ENCODE results near the gene BFSP1. TPM values are rescaled to one million over a fixed set of nuclear protein-coding genes. Genes with fewer than 3 reads are reported as not detected.

The BFSP1 gene
- total RNA-seq, 1 experiment from 2014 or later = 0.94 TPM

DNA sequence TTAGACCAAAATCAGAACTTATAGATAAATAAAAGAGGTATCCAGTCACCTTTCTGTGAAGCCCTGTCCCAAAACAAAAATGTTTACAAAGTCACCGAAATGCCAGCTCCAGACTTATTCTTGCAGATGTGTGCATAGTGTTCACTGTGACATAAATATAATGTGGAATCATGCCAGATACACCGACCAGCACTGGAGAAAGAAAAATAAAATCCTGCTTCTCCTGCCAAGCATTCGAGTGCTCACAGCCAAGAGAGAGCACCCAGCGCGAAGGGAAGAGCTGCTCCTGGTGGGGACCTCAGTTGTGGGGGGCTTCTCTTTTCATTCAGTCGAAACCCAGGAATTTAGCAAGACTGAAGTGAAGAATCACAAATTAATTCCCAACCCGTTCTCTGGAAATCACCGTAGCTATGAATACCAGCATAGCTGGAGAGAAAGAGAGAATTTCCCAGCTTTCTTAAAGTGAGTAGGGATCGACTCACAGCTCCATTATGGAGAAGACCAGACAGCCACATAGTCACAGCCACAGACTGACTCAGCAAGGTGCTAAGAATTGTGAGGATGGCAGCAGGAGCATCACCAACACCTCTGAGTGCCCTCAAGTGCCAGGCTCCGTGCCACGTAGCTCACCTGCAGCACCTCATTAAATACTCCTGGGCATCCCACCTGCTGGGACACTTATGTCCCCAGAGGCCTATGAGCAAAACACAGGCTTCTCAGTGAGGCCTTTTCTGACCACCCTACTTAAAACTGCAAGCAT is 33.2 kb downstream of the BFSP1 start:
- CTCF ChIA-PET = no interaction called here
- H3K27ac Mint-ChIP-seq (ENCODE audit: unreplicated experiment) = no peak overlapping the region
- H3K9me3 Mint-ChIP-seq (ENCODE audit: low read depth, unreplicated experiment) = no peaks in the 10 kb centered on the region
- H3K27me3 Mint-ChIP-seq (ENCODE audit: unreplicated experiment) = peaks cover 8% of the 10 kb centered on the region
- DNase-seq = no peak
- no TSS peak for BruUV-seq (replicated peaks)
- no peak overlapping the region for H3K4me3 Mint-ChIP-seq (ENCODE audit: low read depth, unreplicated experiment)
- H3K36me3 Mint-ChIP-seq (ENCODE audit: insufficient read depth, unreplicated experiment) = no peaks in the 10 kb centered on the region
- TF ChIP-seq, protein P1, sequence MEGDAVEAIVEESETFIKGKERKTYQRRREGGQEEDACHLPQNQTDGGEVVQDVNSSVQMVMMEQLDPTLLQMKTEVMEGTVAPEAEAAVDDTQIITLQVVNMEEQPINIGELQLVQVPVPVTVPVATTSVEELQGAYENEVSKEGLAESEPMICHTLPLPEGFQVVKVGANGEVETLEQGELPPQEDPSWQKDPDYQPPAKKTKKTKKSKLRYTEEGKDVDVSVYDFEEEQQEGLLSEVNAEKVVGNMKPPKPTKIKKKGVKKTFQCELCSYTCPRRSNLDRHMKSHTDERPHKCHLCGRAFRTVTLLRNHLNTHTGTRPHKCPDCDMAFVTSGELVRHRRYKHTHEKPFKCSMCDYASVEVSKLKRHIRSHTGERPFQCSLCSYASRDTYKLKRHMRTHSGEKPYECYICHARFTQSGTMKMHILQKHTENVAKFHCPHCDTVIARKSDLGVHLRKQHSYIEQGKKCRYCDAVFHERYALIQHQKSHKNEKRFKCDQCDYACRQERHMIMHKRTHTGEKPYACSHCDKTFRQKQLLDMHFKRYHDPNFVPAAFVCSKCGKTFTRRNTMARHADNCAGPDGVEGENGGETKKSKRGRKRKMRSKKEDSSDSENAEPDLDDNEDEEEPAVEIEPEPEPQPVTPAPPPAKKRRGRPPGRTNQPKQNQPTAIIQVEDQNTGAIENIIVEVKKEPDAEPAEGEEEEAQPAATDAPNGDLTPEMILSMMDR (IDR thresholded peaks at IDR 0.05; ENCODE audit: unreplicated experiment) = no peak
- H3K4me1 Mint-ChIP-seq (ENCODE audit: low read depth, unreplicated experiment) = no peaks in the 10 kb centered on the region
- intact Hi-C loops (cut with micrococcal nuclease; ENCODE audit: unreplicated experiment) = no loop called here

DNA sequence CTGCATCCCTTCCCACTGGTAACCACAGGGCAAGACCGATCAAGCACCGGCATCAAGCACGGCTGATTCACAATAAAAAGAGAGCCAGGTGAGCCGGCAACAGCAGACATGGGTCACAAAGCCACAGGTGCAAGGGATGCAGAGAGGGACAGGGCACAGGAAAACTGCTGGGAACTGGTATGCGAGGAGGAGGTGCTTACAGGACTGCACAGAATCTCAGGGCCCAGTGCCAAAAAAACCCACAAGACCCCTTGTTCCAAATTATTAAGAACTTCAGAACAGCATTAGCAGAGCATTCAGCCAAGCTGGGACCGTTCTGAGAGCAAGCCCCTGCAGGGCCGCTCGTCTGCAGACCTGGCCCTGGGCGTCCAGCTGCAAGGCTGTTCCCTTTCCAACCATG is 35.4 kb downstream of the BFSP1 start:
- H3K27me3 Mint-ChIP-seq (ENCODE audit: unreplicated experiment) = peaks cover 14% of the 10 kb centered on the region
- CTCF ChIA-PET = no interaction called here

DNA sequence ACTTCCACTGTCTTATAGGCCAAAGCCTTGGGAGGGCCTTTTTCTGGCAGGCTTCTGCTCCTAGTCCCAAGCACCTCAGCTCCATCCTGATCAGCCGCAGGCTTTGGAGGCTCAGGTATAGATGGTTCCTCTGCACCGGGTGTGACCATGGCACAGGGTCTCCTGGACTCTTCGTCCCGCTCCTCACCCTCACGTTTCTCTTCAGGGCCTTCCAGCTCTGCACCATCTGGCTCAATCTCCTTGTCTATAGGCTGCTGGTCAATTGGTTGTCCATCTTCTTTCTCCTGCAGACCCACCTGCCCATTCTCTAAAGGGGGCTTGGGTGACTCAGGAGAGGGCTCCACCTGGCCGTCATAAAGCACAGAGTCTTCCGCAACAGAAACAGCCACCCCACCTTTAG is 37.0 kb downstream of the BFSP1 start:
- no TSS peak for BruUV-seq (replicated peaks)
- DNase-seq = no peak
- CTCF ChIA-PET = no interaction called here
- peaks cover 22% of the 10 kb centered on the region for H3K27me3 Mint-ChIP-seq (ENCODE audit: unreplicated experiment)
- H3K4me3 Mint-ChIP-seq (ENCODE audit: low read depth, unreplicated experiment) = no peak overlapping the region
- TF ChIP-seq, protein P1 (IDR thresholded peaks at IDR 0.05; ENCODE audit: unreplicated experiment) = no peak
- H3K9me3 Mint-ChIP-seq (ENCODE audit: low read depth, unreplicated experiment) = no peaks in the 10 kb centered on the region
- no peaks in the 10 kb centered on the region for H3K36me3 Mint-ChIP-seq (ENCODE audit: insufficient read depth, unreplicated experiment)
- H3K27ac Mint-ChIP-seq (ENCODE audit: unreplicated experiment) = no peak overlapping the region
- intact Hi-C loops (cut with micrococcal nuclease; ENCODE audit: unreplicated experiment) = no loop called here
- H3K4me1 Mint-ChIP-seq (ENCODE audit: low read depth, unreplicated experiment) = no peaks in the 10 kb centered on the region

More for the DNA sequence above, 35.4 kb downstream of the BFSP1 start:
- Mint-ChIP-seq H3K4me3 (ENCODE audit: low read depth, unreplicated experiment) (no peak overlapping the region), H3K4me1 (ENCODE audit: low read depth, unreplicated experiment) (no peaks in the 10 kb centered on the region), H3K9me3 (ENCODE audit: low read depth, unreplicated experiment) (no peaks in the 10 kb centered on the region), H3K36me3 (ENCODE audit: insufficient read depth, unreplicated experiment) (no peaks in the 10 kb centered on the region), H3K27ac (ENCODE audit: unreplicated experiment) (no peak overlapping the region)
- no peak for DNase-seq
- intact Hi-C loops (cut with micrococcal nuclease; ENCODE audit: unreplicated experiment) = no loop called here
- TF ChIP-seq, protein P1 (IDR thresholded peaks at IDR 0.05; ENCODE audit: unreplicated experiment) = no peak
- BruUV-seq (replicated peaks) = no TSS peak

DNA sequence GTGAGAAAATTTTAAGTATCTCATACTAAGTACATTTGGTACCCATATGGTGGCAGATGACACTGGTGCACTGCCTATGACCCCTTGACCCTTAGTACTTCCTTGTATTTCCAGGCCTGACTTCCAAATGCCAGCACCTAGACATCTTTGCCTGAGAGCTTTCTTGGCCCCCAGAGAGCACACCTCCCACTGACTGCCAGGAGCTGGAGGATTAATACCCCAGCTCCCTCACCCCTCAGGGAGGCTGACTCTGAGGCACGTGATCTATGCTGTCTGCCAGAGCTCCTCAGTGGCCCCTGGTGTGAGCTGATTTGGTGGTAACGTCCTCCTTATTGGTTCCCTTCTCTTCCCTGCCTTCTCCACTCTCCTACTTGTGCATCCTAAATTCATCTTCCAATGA is 38.0 kb downstream of the BFSP1 start:
- H3K4me3 Mint-ChIP-seq (ENCODE audit: low read depth, unreplicated experiment) = no peak overlapping the region
- H3K27me3 Mint-ChIP-seq (ENCODE audit: unreplicated experiment) = peaks cover 22% of the 10 kb centered on the region
- no TSS peak for BruUV-seq (replicated peaks)
- intact Hi-C loops (cut with micrococcal nuclease; ENCODE audit: unreplicated experiment) = no loop called here
- TF ChIP-seq, protein P1 (IDR thresholded peaks at IDR 0.05; ENCODE audit: unreplicated experiment) = no peak
- CTCF ChIA-PET = no interaction called here
- no peaks in the 10 kb centered on the region for H3K4me1 Mint-ChIP-seq (ENCODE audit: low read depth, unreplicated experiment)
- no peaks in the 10 kb centered on the region for H3K9me3 Mint-ChIP-seq (ENCODE audit: low read depth, unreplicated experiment)
- no peak for DNase-seq
- H3K27ac Mint-ChIP-seq (ENCODE audit: unreplicated experiment) = no peak overlapping the region
- no peaks in the 10 kb centered on the region for H3K36me3 Mint-ChIP-seq (ENCODE audit: insufficient read depth, unreplicated experiment)
